ENCODE measurements around the gene AKAP6.

DNA sequence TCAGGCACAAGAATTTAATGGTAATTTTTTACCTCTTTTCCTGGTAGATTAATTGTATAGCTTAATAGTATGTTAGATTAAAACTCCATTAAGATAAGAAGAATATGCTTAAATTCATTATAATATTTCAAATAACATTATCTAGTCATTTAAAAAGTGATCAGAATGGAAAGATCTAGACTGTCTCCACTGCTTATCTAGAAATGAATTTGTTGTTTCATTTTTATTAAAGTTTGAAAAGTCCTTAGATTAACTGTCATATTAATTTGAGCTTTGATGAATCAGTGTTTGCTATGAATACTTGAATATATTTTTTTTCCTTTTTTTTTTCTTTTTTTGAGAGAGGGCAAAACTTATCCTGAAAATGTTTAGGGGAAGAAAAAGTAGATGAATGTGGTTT, 373.0 kb downstream of the AKAP6 start:
- TF ChIP-seq CTCF (IDR thresholded peaks at IDR 0.05; ENCODE audit: insufficient read depth, low read depth, low read length) (no peak), EZH2 (IDR thresholded peaks at IDR 0.05; ENCODE audit: insufficient read depth, low read length) (no peak)
